HG03139 (cell line): ENCODE measurements around the gene CDC42EP1.

Experiments used
- ATAC-seq: cut with Tn5 transposase; IDR thresholded peaks from one replicate; pipeline ENCODE4 v1.9.1; 2021; ENCODE audit not compliant: unreplicated experiment

The CDC42EP1 gene

GRCh38 chr22:37559521-37559900, 769 bp upstream of the CDC42EP1 start:
- no peak for ATAC-seq

GRCh38 chr22:37560608-37561211, 430 bp downstream of the CDC42EP1 start:
- ATAC-seq = no peak

- ATAC-seq = no peak
Measured at GRCh38 chr22:37561212-37562048, 1.1 kb downstream of the CDC42EP1 start.

GRCh38 chr22:37562049-37562875, 2.0 kb downstream of the CDC42EP1 start:
- no peak for ATAC-seq

GRCh38 chr22:37563153-37564081, 3.1 kb downstream of the CDC42EP1 start:
- ATAC-seq = no peak

GRCh38 chr22:37564111-37564711, 3.9 kb downstream of the CDC42EP1 start:
- ATAC-seq = no peak

- ATAC-seq = no peak
Measured at GRCh38 chr22:37565830-37566229, 5.5 kb downstream of the CDC42EP1 start.

GRCh38 chr22:37566329-37566837, 6.1 kb downstream of the CDC42EP1 start:
- ATAC-seq = no peak

- no peak for ATAC-seq
Measured at GRCh38 chr22:37566903-37567798, 6.9 kb downstream of the CDC42EP1 start.

- no peak for ATAC-seq
Measured at GRCh38 chr22:37568012-37568411, 7.7 kb downstream of the CDC42EP1 start.

- no peak for ATAC-seq
Measured at GRCh38 chr22:37568448-37569008, 8.2 kb downstream of the CDC42EP1 start.

- no peak for ATAC-seq
Measured at GRCh38 chr22:37569009-37569920, 9.0 kb downstream of the CDC42EP1 start.

- ATAC-seq = no peak
Measured at GRCh38 chr22:37569921-37570660, 9.8 kb downstream of the CDC42EP1 start.

GRCh38 chr22:37570661-37570976, 10.3 kb downstream of the CDC42EP1 start:
- ATAC-seq = no peak

- no peak for ATAC-seq
Measured at GRCh38 chr22:37571258-37571991, 11.1 kb downstream of the CDC42EP1 start.

- ATAC-seq = no peak
Measured at GRCh38 chr22:37571992-37572373, 11.7 kb downstream of the CDC42EP1 start.
